ENCODE measurements around the gene VPS54. TPM values are rescaled to one million over a fixed set of nuclear protein-coding genes. Genes with fewer than 3 reads are reported as not detected.
"Not testable (repeated sequence)": the region's sequence is repeated elsewhere in the genome, so short reads cannot be mapped to it uniquely, and the experiment has no call there.

VPS54 gene
- total RNA-seq, 4 donors from 2014 or later: 4.1 to 27.6 (median 18.6) TPM

- Histone ChIP-seq H3K27me3 (no peaks in the 10 kb centered on the region), H3K4me3 (no peak overlapping the region), H3K4me1 (peaks cover 0 to 18% (median 10%) of the 10 kb centered on the region in 4 donors), H3K27ac (no peak overlapping the region), H3K9me3 (no peaks in the 10 kb centered on the region), H3K36me3 (peaks cover 0 to 20% (median 2%) of the 10 kb centered on the region in 4 donors)
- TF ChIP-seq POLR2A (IDR thresholded peaks at IDR 0.05): no peak
- no peak for TF ChIP-seq POLR2AphosphoS5 (IDR thresholded peaks at IDR 0.05)
- no peak for TF ChIP-seq CTCF (IDR thresholded peaks at IDR 0.05)
- TF ChIP-seq EP300 (IDR thresholded peaks at IDR 0.05; ENCODE audit: low read depth): no peak
- in situ Hi-C loops (cut with MboI; ENCODE audit: low pct_ligation_motif_present in 1 of 4, low pct_unique_long_range_greater_than_20kb in 1 of 4, low sequenced_read_pairs in 3 of 4) (no loop called here), intact Hi-C loops (cut with DNase I; ENCODE audit: low total_unique reads) (no loop called here)
- no peak for DNase-seq
Observed at GRCh38 chr2:63980794-63981193, 38.4 kb downstream of the VPS54 start.

- DNase-seq: no peak
- peaks cover 0 to 6% (median 0%) of the 10 kb centered on the region in 4 donors for H3K4me1 ChIP-seq
- H3K27me3 ChIP-seq: no peaks in the 10 kb centered on the region
- H3K27ac ChIP-seq: no peak overlapping the region
- no peak overlapping the region for H3K4me3 ChIP-seq
- peaks cover 0 to 30% (median 2%) of the 10 kb centered on the region in 4 donors for H3K36me3 ChIP-seq
- no peak for TF ChIP-seq EP300 (IDR thresholded peaks at IDR 0.05; ENCODE audit: low read depth)
- TF ChIP-seq POLR2AphosphoS5 (IDR thresholded peaks at IDR 0.05): no peak
- no peak for TF ChIP-seq POLR2A (IDR thresholded peaks at IDR 0.05)
- no peak for TF ChIP-seq CTCF (IDR thresholded peaks at IDR 0.05)
- in situ Hi-C loops (cut with MboI; ENCODE audit: low pct_ligation_motif_present in 1 of 4, low pct_unique_long_range_greater_than_20kb in 1 of 4, low sequenced_read_pairs in 3 of 4): no loop called here
- intact Hi-C loops (cut with DNase I; ENCODE audit: low total_unique reads): no loop called here
- WGBS, 2 donors (ENCODE audit: low coverage in 1 of 2): 88 to 89% methylated on average over 5 of the region's 5 CpGs
- no peaks in the 10 kb centered on the region for H3K9me3 ChIP-seq
Observed at GRCh38 chr2:63977904-63978303, 41.3 kb downstream of the VPS54 start.

- H3K4me1 ChIP-seq: no peaks in the 10 kb centered on the region
- H3K27me3 ChIP-seq: no peaks in the 10 kb centered on the region
- no peak for DNase-seq
- in situ Hi-C loops (cut with MboI; ENCODE audit: low pct_ligation_motif_present in 1 of 4, low pct_unique_long_range_greater_than_20kb in 1 of 4, low sequenced_read_pairs in 3 of 4): no loop called here
- intact Hi-C loops (cut with DNase I; ENCODE audit: low total_unique reads): no loop called here
- H3K36me3 ChIP-seq: peaks cover 0 to 38% (median 3%) of the 10 kb centered on the region in 4 donors
- H3K9me3 ChIP-seq: no peaks in the 10 kb centered on the region
- no peak overlapping the region for H3K27ac ChIP-seq
- TF ChIP-seq CTCF (IDR thresholded peaks at IDR 0.05) (no peak), POLR2A (IDR thresholded peaks at IDR 0.05) (no peak), POLR2AphosphoS5 (IDR thresholded peaks at IDR 0.05) (no peak), EP300 (IDR thresholded peaks at IDR 0.05; ENCODE audit: low read depth) (no peak)
- WGBS, 2 donors (ENCODE audit: low coverage in 1 of 2): 87 to 94% methylated on average over 4 to 7 of the region's 7 CpGs
- no peak overlapping the region for H3K4me3 ChIP-seq
Observed at GRCh38 chr2:63976125-63976510, 43.1 kb downstream of the VPS54 start.

- TF ChIP-seq CTCF (IDR thresholded peaks at IDR 0.05) (no peak), EP300 (IDR thresholded peaks at IDR 0.05; ENCODE audit: low read depth) (no peak), POLR2AphosphoS5 (IDR thresholded peaks at IDR 0.05) (no peak), POLR2A (IDR thresholded peaks at IDR 0.05) (no peak)
- H3K9me3 ChIP-seq: no peaks in the 10 kb centered on the region
- 95 to 100% methylated on average over 5 to 15 of the region's 15 CpGs for WGBS, 2 donors (ENCODE audit: low coverage in 1 of 2)
- peaks cover 0 to 38% (median 3%) of the 10 kb centered on the region in 4 donors for H3K36me3 ChIP-seq
- no peak for DNase-seq
- H3K4me3 ChIP-seq: no peak overlapping the region
- H3K27ac ChIP-seq: no peak overlapping the region
- intact Hi-C loops (cut with DNase I; ENCODE audit: low total_unique reads): no loop called here
- in situ Hi-C loops (cut with MboI; ENCODE audit: low pct_ligation_motif_present in 1 of 4, low pct_unique_long_range_greater_than_20kb in 1 of 4, low sequenced_read_pairs in 3 of 4): no loop called here
- H3K4me1 ChIP-seq: no peaks in the 10 kb centered on the region
- H3K27me3 ChIP-seq: no peaks in the 10 kb centered on the region
Observed at GRCh38 chr2:63975437-63976124, 43.6 kb downstream of the VPS54 start.

- H3K9me3 ChIP-seq; H3K4me1 ChIP-seq; H3K27ac ChIP-seq; H3K4me3 ChIP-seq; DNase-seq; intact Hi-C loops (cut with DNase I; ENCODE audit: low total_unique reads); H3K27me3 ChIP-seq; in situ Hi-C loops (cut with MboI; ENCODE audit: low pct_ligation_motif_present in 1 of 4, low pct_unique_long_range_greater_than_20kb in 1 of 4, low sequenced_read_pairs in 3 of 4): not testable (repeated sequence)
- WGBS, 2 donors (ENCODE audit: low coverage in 1 of 2): 98 to 100% methylated on average over 2 of the region's 2 CpGs
- peaks cover 0 to 37% (median 3%) of the 10 kb centered on the region in 4 donors for H3K36me3 ChIP-seq
Observed at GRCh38 chr2:63975036-63975435, 44.2 kb downstream of the VPS54 start.
